ENCODE data around the gene KHDC1. TPM values are rescaled to one million over a fixed set of nuclear protein-coding genes. Genes with fewer than 3 reads are reported as not detected.
A peak's percentile ranks its signal among the peaks of the same experiment; 100 is the strongest.
"Not testable (repeated sequence)": the region's sequence is repeated elsewhere in the genome, so short reads cannot be mapped to it uniquely, and the experiment has no call there.

Gene KHDC1, protein sequence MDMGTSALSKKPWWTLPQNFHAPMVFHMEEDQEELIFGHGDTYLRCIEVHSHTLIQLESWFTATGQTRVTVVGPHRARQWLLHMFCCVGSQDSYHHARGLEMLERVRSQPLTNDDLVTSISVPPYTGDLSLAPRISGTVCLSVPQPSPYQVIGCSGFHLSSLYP
- total RNA-seq (4.3 and 6.9 TPM in 2 replicates), polyA plus RNA-seq (5.5 and 7.3 TPM in 2 replicates)

DNA sequence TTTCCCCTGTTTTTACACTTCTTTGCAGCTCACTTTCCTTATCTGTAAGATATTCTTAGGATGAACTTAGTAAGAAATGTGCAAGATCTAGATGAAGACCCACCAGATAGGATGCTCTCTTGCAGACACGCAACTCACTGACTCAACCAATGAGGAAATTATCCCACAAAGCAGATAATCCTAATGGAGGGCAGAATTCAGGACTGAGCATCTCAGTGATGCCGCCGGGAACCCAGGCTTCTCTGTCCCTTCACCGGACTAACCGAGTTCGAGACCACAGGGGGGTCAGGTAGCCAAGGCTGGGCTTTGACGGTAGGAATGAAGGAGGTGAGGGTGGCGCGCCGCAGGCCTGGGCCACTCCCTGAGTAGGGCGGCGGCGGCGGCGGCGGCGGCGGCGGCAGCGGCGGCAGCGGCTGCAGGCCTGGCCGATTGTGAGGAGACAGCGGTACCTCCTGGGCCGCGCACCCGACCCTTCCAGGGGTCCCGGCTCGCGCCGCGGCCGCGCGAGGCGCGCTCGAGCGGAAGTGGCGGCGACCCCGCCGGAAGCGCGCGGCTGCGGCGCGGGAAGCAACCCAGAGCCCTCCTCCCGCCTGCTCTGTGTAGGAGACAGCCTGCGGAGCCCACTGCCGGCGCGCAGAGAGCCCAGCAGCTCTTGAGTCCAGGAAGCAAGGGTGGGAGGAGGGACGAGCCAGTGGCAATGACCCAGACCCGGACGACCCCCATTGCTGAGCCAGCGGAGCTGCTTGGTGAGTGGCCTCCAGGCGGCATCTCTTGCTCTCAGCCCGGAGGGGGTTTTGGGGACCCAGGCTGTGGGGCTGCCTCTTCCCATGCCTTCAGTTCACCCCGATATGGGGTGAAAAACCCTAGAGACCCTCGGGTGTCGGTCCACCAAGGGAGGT lies at the start of gene KHDC1:
KHDC1 (minus strand) TSS at position 526 of the 899 bp plus-strand sequence. CDS start 20,679 bp downstream, outside the sequence.
- peak within 1 kb of the TSS; percentile 98 for H3K4me2 ChIP-seq
- peak within 1 kb of the TSS; percentile 96 for H2AFZ ChIP-seq

DNA sequence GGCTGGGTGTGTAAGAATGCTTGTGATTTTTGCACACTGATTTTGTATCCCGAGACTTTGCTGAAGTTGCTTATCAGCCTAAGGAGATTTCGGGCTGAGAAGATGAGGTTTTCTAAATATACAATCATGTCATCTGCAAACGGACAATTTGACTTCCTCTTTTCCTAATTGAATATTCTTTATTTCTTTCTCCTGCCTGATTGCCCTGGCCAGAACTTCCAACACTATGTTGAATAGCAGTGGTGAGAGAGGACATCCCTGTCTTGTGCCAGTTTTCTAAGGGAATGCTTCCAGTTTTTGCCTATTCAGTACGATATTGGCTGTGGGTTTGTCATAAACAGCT lies 47.5 kb upstream of the KHDC1 start:
- 45% methylated on average over 4 of the region's 4 CpGs for WGBS (ENCODE audit: low lambda C conversion rate, missing lambda C conversion rate)
- not testable (repeated sequence) for H3K9me2 ChIP-seq (replicated peaks; ENCODE audit: insufficient read depth); DNase-seq (ENCODE audit: low spot score); H3K36me3 ChIP-seq (replicated peaks; ENCODE audit: insufficient read depth, low read depth); H4K20me1 ChIP-seq (ENCODE audit: insufficient read depth, poor library complexity, severe bottlenecking); H3K9me3 ChIP-seq (ENCODE audit: low read depth); H3K27me3 ChIP-seq
- Histone ChIP-seq H3K4me2 (peak overlapping the region; percentile 88), H2AFZ (peak overlapping the region; percentile 92), H3K79me2 (peaks cover 22% of the 10 kb centered on the region), H3K27ac (peak overlapping the region; percentile 85), H3K4me1 (ENCODE audit: insufficient read depth) (peaks cover 12% of the 10 kb centered on the region), H3K4me3 (peak overlapping the region; percentile 72)

More for the DNA sequence above, at the start of gene KHDC1:
- H4K20me1 ChIP-seq (ENCODE audit: insufficient read depth, poor library complexity, severe bottlenecking) = no peaks in the 10 kb centered on the region
- no peaks in the 10 kb centered on the region for H3K27me3 ChIP-seq
- TF ChIP-seq EZH2 (IDR thresholded peaks at IDR 0.05; ENCODE audit: borderline replicate concordance) = no peak
- TF ChIP-seq EZH2phosphoT487 (IDR thresholded peaks at IDR 0.05; ENCODE audit: low read depth, severe bottlenecking, unreplicated experiment) = no peak
- TF ChIP-seq, protein P1, sequence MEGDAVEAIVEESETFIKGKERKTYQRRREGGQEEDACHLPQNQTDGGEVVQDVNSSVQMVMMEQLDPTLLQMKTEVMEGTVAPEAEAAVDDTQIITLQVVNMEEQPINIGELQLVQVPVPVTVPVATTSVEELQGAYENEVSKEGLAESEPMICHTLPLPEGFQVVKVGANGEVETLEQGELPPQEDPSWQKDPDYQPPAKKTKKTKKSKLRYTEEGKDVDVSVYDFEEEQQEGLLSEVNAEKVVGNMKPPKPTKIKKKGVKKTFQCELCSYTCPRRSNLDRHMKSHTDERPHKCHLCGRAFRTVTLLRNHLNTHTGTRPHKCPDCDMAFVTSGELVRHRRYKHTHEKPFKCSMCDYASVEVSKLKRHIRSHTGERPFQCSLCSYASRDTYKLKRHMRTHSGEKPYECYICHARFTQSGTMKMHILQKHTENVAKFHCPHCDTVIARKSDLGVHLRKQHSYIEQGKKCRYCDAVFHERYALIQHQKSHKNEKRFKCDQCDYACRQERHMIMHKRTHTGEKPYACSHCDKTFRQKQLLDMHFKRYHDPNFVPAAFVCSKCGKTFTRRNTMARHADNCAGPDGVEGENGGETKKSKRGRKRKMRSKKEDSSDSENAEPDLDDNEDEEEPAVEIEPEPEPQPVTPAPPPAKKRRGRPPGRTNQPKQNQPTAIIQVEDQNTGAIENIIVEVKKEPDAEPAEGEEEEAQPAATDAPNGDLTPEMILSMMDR (IDR thresholded peaks at IDR 0.05; ENCODE audit: poor library complexity) = peak; percentile 8
- 10% methylated on average over 33 of the region's 63 CpGs for WGBS (ENCODE audit: low lambda C conversion rate, missing lambda C conversion rate)
- no peaks in the 10 kb centered on the region for H3K79me2 ChIP-seq
- no peaks in the 10 kb centered on the region for H3K9me2 ChIP-seq (replicated peaks; ENCODE audit: insufficient read depth)
- peaks cover 11% of the 10 kb centered on the region for H3K4me1 ChIP-seq (ENCODE audit: insufficient read depth)
- no peaks in the 10 kb centered on the region for H3K9me3 ChIP-seq (ENCODE audit: low read depth)
- H3K4me3 ChIP-seq = peak within 1 kb of the TSS; percentile 51
- no peaks in the 10 kb centered on the region for H3K36me3 ChIP-seq (replicated peaks; ENCODE audit: insufficient read depth, low read depth)
- H3K27ac ChIP-seq = peak within 1 kb of the TSS; percentile 69
- DNase-seq (ENCODE audit: low spot score) = peak; percentile 71

DNA sequence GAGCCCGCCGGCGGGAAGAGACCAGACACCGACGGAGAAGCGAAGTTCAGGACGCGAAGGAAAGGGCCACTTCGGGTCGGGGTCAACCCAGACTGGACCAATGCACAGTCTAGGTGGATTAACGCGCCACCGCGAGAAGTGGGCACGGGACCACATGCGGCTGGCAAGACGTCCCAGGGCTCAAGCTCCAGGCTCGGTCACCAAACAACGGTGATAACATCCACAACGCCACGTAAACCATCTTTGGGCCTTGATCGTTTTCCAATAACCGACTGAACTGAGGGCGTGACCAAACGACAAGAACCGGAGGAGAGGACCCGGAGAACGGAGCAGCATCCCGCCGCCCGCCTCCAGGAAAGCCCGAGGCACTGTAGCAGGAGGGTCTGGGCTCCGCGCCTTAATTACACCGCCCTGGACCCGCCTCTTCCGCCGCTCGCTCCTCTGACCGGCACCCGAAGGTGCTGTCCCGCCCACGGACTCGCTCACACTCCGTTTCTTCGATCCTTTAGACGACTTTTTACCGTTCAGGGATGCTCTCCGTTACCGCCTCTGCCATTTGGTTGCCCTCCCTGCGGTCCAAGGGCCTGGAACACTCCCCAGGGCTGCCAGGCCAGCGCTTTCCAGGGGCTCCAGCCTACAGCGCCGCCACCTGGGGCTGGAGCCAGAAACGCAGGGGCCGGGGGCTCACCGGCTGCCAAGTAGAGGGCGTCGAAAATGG lies 46.9 kb upstream of the KHDC1 start:
- no peaks in the 10 kb centered on the region for H3K27me3 ChIP-seq
- under 1% methylated on average over 57 of the region's 59 CpGs for WGBS (ENCODE audit: low lambda C conversion rate, missing lambda C conversion rate)
- H2AFZ ChIP-seq = peak overlapping the region; percentile 92
- H3K27ac ChIP-seq = peak overlapping the region; percentile 85
- peak; percentile 77 for DNase-seq (ENCODE audit: low spot score)
- TF ChIP-seq EZH2phosphoT487 (IDR thresholded peaks at IDR 0.05; ENCODE audit: low read depth, severe bottlenecking, unreplicated experiment) = no peak
- TF ChIP-seq, protein P1 (IDR thresholded peaks at IDR 0.05; ENCODE audit: poor library complexity) = peak; percentile 67
- peaks cover 22% of the 10 kb centered on the region for H3K79me2 ChIP-seq
- H3K4me1 ChIP-seq (ENCODE audit: insufficient read depth) = peaks cover 12% of the 10 kb centered on the region
- peak overlapping the region; percentile 72 for H3K4me3 ChIP-seq
- no peaks in the 10 kb centered on the region for H4K20me1 ChIP-seq (ENCODE audit: insufficient read depth, poor library complexity, severe bottlenecking)
- H3K4me2 ChIP-seq = peak overlapping the region; percentile 88
- H3K36me3 ChIP-seq (replicated peaks; ENCODE audit: insufficient read depth, low read depth) = no peaks in the 10 kb centered on the region
- no peaks in the 10 kb centered on the region for H3K9me2 ChIP-seq (replicated peaks; ENCODE audit: insufficient read depth)
- H3K9me3 ChIP-seq (ENCODE audit: low read depth) = no peaks in the 10 kb centered on the region

DNA sequence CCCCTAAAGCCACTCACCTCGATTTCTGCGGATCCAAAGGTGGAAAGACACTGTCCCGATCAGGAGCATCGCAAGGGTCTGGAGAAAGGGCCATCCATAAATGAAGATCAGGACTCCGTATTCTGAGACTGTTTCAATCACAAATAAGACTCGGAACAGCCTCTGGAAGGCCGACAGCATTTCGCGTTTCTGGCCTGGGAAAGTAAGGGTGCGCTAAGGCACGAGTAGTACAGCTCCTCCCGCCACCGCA lies 46.5 kb upstream of the KHDC1 start:
- WGBS (ENCODE audit: low lambda C conversion rate, missing lambda C conversion rate) = 5% methylated on average over 13 of the region's 13 CpGs
- peak overlapping the region; percentile 88 for H3K4me2 ChIP-seq

More for the DNA sequence above, 46.5 kb upstream of the KHDC1 start:
- no peak for DNase-seq (ENCODE audit: low spot score)
- H3K27ac ChIP-seq = peak overlapping the region; percentile 85
- no peaks in the 10 kb centered on the region for H3K9me3 ChIP-seq (ENCODE audit: low read depth)
- peaks cover 24% of the 10 kb centered on the region for H3K79me2 ChIP-seq
- H3K36me3 ChIP-seq (replicated peaks; ENCODE audit: insufficient read depth, low read depth) = no peaks in the 10 kb centered on the region
- H3K27me3 ChIP-seq = no peaks in the 10 kb centered on the region
- no peak for TF ChIP-seq EZH2phosphoT487 (IDR thresholded peaks at IDR 0.05; ENCODE audit: low read depth, severe bottlenecking, unreplicated experiment)
- TF ChIP-seq, protein P1 (IDR thresholded peaks at IDR 0.05; ENCODE audit: poor library complexity) = no peak
- no peak for TF ChIP-seq EZH2 (IDR thresholded peaks at IDR 0.05; ENCODE audit: borderline replicate concordance)
- no peaks in the 10 kb centered on the region for H3K9me2 ChIP-seq (replicated peaks; ENCODE audit: insufficient read depth)
- peak overlapping the region; percentile 72 for H3K4me3 ChIP-seq
- H3K4me1 ChIP-seq (ENCODE audit: insufficient read depth) = peaks cover 12% of the 10 kb centered on the region
- no peaks in the 10 kb centered on the region for H4K20me1 ChIP-seq (ENCODE audit: insufficient read depth, poor library complexity, severe bottlenecking)
- H2AFZ ChIP-seq = peak overlapping the region; percentile 92
